ENCODE results near the gene ALPK1. TPM values are rescaled to one million over a fixed set of nuclear protein-coding genes. Genes with fewer than 3 reads are reported as not detected.

ALPK1 gene
- 8.6 and 9.8 TPM in 2 replicates for total RNA-seq (2014; rRNA removed; shearing (Covaris generic))

DNA sequence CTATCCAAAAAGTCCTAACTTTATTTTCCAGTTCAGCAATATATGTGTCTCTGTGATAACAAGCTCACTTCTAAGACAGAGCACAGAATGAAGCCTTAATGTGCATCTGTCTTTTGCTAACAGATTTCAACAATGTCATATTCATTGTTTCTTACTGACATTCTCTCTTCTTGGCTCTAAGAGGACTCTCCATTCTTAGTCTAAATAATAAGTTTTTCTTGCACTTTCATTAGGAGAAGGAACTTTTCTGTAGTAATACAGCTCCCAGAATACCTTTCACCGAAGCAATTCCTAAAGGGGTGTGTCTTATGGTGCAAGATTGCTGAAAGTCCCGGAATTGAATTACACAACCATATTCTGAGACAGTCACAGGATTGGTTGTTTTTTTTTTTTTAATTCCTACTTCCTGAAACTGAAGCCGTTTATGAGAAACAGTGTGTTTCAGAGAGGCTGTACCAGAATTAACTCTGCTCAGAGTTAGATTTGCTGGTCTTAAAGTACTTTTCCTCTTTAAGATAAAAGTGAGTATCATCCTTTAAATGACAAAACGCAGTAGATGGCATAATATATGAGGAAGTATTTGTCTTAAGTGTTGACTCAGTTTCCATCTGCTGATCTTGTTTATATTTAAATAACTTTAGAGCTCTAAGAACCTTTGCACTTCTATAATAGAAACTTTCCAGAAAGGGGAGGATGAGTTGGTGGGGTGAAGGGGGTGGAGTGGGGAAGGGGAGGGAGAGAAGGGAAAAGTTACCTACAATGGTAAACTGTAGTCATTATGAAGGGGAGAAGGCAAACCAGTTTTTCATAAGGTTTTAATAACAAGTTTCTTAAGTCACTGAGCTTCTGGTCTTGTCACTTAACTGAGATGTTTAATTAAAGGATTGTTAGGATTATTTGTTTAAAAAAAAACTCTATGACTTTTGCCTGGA is at the start of gene ALPK1:
Gene ALPK1, plus strand, starts transcription at position 421 of the 932 bp plus-strand sequence.

Other genes with a start within 250 kb of the ALPK1 start
- 5.4 and 5.8 TPM in 2 replicates for gene FAM241A, start 151.9 kb upstream of the ALPK1 start, total RNA-seq (2014; rRNA removed; shearing (Covaris generic))
- 19.8 and 29.3 TPM in 2 replicates for gene AP1AR, start 65.6 kb upstream of the ALPK1 start, total RNA-seq (2014; rRNA removed; shearing (Covaris generic))
- gene TIFA, start 11.5 kb upstream of the ALPK1 start, total RNA-seq (2014; rRNA removed; shearing (Covaris generic)): 10.3 and 12.0 TPM in 2 replicates
- gene NEUROG2, start 218.8 kb downstream of the ALPK1 start, total RNA-seq (2014; rRNA removed; shearing (Covaris generic)): 0.26 TPM in 1 of 2 replicates, not detected in the other